BJ (cell line): ENCODE data around the gene RTP2. TPM values are rescaled to one million over a fixed set of nuclear protein-coding genes. Genes with fewer than 3 reads are reported as not detected.
"Not testable (repeated sequence)": the region's sequence is repeated elsewhere in the genome, so short reads cannot be mapped to it uniquely, and the experiment has no call there.

Experiments used
- CTCF ChIA-PET: fragments of 350-600 bp; formaldehyde crosslinking; extraction: SDS; loops from one replicate; lab custom pipeline; 2021; ENCODE audit warnings: antibody characterized with exemption, inconsistent platforms; lab: Yijun Ruan, JAX
- POLR2A ChIA-PET: fragments of 300-600 bp; sonication (Branson Sonifier 250); formaldehyde crosslinking; extraction: SDS; loops from one replicate; lab custom pipeline; 2021; ENCODE audit warnings: antibody characterized with exemption; lab: Charles Lee
- DNase-seq: peaks from one replicate; pipeline ENCODE4 v3.0.0-alpha.2; 2011; ENCODE audit warnings: low read depth
- H3K27me3 ChIP-seq: 2 replicates; pipeline ENCODE4 v1.6.0; 2011; ENCODE audit warnings: low read length; ENCODE audit not compliant: control insufficient read depth, insufficient read depth
- H3K36me3 ChIP-seq: 2 replicates; pipeline ENCODE4 v1.5.1; 2011; ENCODE audit warnings: low read length; ENCODE audit not compliant: control insufficient read depth, insufficient read depth
- H3K4me3 ChIP-seq: 2 replicates; pipeline ENCODE4 v1.5.1; 2011; ENCODE audit warnings: low read depth, mild to moderate bottlenecking, control low read depth, low read length
- polyA plus RNA-seq: library from polyadenylated mRNA; depleted of rRNA; stranded (reverse); fragments of >200 nt; gene quantifications from 2 replicates; pipeline ENCODE4 v1.2.3, GENCODE V29; 2011
- TF ChIP-seq, protein P1 (sequence below): IDR thresholded peaks from 2 replicates; pipeline ENCODE4 v1.5.1; 2011; ENCODE audit warnings: low read depth, mild to moderate bottlenecking, control low read depth, inconsistent platforms, low read length, moderate library complexity; ENCODE audit not compliant: insufficient read depth

RTP2 gene
- polyA plus RNA-seq, 1 experiment = not detected

DNA sequence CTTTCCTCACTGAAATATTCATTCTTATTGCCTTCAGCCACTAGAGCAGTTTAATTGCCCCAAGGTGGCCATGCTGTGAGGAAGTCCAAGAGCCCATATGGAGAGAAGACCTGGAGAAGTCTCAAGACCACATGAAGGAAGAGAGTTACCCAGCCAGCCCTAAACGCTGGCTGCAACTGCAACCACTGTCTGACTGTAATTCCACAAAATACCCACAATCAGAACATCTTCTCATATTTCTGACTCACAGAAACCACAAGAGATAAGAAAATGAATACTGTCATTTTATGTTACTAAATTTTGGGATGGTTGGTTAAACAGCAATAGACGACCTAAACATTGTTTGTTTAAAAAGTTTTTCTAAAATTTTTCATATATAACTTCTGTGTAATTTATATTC, 17.5 kb downstream of the RTP2 start:
- DNase-seq = no peak
- ChIA-PET POLR2A (no interaction called here), CTCF (interaction anchor here (1.0 to 11.0 kb wide), 5 partner anchors 8 to 835 kb away, joined by 3 to 543 read pairs (median 118); no protein-coding TSS in a partner anchor)
- TF ChIP-seq, protein P1, sequence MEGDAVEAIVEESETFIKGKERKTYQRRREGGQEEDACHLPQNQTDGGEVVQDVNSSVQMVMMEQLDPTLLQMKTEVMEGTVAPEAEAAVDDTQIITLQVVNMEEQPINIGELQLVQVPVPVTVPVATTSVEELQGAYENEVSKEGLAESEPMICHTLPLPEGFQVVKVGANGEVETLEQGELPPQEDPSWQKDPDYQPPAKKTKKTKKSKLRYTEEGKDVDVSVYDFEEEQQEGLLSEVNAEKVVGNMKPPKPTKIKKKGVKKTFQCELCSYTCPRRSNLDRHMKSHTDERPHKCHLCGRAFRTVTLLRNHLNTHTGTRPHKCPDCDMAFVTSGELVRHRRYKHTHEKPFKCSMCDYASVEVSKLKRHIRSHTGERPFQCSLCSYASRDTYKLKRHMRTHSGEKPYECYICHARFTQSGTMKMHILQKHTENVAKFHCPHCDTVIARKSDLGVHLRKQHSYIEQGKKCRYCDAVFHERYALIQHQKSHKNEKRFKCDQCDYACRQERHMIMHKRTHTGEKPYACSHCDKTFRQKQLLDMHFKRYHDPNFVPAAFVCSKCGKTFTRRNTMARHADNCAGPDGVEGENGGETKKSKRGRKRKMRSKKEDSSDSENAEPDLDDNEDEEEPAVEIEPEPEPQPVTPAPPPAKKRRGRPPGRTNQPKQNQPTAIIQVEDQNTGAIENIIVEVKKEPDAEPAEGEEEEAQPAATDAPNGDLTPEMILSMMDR = no peak
- Histone ChIP-seq H3K27me3 (peaks cover 5% of the 10 kb centered on the region), H3K4me3 (no peak overlapping the region), H3K36me3 (no peaks in the 10 kb centered on the region)

- DNase-seq = no peak
- no peaks in the 10 kb centered on the region for H3K36me3 ChIP-seq
- H3K27me3 ChIP-seq = peaks cover 5% of the 10 kb centered on the region
- CTCF ChIA-PET = interaction anchor here (1.0 to 11.0 kb wide), 6 partner anchors 8 to 835 kb away, joined by 3 to 543 read pairs (median 61); no protein-coding TSS in a partner anchor
- TF ChIP-seq, protein P1 = no peak
- POLR2A ChIA-PET = no interaction called here
- H3K4me3 ChIP-seq = no peak overlapping the region
These were observed 17.9 kb downstream of the RTP2 start for GRCh38 chr3:187684444-187684843.

DNA sequence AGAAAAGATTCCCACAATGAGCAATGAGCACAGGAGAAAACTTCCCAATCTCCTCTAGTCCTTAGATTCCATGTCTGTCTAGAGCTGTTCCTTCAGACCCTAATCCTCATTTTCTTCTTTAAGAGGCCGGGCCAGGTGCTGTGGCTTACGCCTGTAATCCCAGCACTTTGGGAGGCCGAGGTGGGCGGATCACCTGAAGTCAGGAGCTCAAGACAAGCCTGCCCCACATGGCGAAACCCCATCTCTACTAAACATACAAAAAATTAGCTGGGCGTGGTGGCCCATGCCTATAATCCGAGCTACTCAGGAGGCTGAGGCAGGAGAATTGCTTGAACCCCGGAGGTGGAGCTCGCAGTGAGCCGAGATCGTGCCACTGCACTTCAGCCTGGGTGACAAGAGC, 20.6 kb downstream of the RTP2 start:
- CTCF ChIA-PET = interaction anchor here (0.6 to 11.0 kb wide), 9 partner anchors 13 to 832 kb away, joined by 3 to 543 read pairs (median 10); no protein-coding TSS in a partner anchor
- H3K4me3 ChIP-seq, H3K27me3 ChIP-seq, POLR2A ChIA-PET, DNase-seq, H3K36me3 ChIP-seq: not testable (repeated sequence)

DNA sequence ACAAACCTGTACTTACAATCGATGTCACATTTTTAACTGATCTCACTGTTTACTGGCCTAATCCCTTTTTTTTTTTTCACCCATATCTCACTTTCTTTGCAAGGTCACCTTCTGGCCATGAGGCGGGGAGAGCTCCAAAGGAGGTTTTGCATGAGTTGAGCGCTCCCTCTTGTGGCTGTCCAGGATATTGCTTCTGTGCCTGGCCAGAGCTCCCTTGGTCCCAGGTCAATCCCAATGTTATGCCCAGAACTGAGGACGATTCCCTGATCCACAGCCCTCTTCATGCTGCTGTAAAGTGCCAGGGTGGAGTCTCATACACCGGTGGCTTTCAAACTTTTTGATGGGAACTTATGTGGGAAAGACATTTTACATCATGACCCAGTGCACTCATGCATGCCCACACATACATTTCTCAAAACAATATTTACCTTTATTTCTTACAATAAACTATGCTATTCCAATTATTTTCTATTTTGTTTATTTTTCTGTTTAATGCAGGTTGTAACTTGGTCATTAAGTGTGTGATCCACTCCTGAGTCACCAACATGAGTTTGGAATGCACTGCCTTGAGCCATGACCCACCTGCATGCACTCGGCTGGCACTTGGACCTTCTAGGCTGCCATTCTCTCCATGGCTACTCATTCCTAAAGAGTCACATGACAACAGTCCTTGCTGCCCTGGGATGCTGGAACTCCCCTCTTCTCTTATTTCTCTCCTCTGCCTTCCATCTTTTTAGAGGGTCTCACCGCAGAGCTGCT, 22.5 kb downstream of the RTP2 start:
- H3K27me3 ChIP-seq = no peaks in the 10 kb centered on the region; the same call in 1 of the 2 replicates
- H3K36me3 ChIP-seq = no peaks in the 10 kb centered on the region
- TF ChIP-seq, protein P1 = peak; percentile 93
- ChIA-PET POLR2A (interaction anchor here (0.6 to 1.0 kb wide), 2 partner anchors 360 to 387 kb away, joined by 3 to 8 read pairs; no protein-coding TSS in a partner anchor), CTCF (interaction anchor here (0.5 to 11.0 kb wide), 72 partner anchors 9 to 1275 kb away, joined by 3 to 543 read pairs (median 5); partner anchors contain the start of genes MASP1, RPL39L, RTP2 and SST)
- no peak for DNase-seq
- no peak overlapping the region for H3K4me3 ChIP-seq

GRCh38 chr3:187678726-187679268, 23.6 kb downstream of the RTP2 start:
- H3K27me3 ChIP-seq = peaks cover 2% of the 10 kb centered on the region
- TF ChIP-seq, protein P1 = peak; percentile 76
- H3K36me3 ChIP-seq = no peaks in the 10 kb centered on the region
- ChIA-PET POLR2A (no interaction called here), CTCF (interaction anchor here (0.5 to 11.0 kb wide), 64 partner anchors 9 to 1483 kb away, joined by 3 to 543 read pairs (median 6); partner anchors contain the start of genes MASP1, RPL39L, RTP2 and SST)
- H3K4me3 ChIP-seq = no peak overlapping the region
- no peak for DNase-seq
